OCI-M1 (cell line): ENCODE measurements around the gene SLC25A23.
A peak's percentile ranks its signal among the peaks of the same experiment; 100 is the strongest.

Experiments
- DNase-seq: peaks from one replicate; lab custom pipeline; 2025; lab: John Stamatoyannopoulos, UW

Gene SLC25A23

DNA sequence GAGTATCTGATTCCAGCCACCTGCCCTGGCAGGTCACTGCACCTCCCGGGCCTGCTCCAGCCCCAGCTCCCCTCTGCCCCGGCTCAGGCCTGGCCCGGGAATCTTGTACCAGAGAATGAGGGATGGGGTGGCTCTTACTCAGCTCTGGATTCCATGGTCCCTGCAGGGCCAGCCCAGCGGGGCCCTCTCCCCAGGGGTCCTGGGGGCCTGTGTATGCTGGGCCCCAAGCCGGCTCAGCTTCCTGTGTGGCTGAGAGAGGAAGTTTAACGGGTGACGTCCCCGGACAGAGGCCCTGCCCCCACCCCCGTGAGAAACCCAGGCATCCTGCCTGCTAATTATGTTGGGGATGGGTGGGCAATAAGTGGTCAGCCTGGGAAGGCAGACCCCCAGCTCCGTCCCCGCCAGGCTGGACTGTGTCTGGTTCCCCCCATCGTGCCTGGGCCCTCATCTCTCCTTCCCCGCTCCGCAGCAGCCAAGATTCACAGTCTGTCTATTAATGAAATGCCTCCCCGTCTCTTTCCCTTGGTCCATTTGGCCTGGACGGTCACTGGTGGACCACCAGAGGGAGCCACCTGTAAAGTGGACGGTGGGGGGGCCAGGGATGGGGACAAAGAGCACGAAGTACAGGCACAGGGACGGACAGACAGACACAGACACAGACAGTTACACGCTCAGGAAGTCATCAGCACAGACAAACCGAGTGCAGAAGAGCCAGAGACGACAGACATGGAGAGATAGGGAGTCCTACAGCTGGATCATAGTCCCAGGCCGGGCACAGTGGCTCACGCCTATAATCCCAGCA, 22.1 kb upstream of the SLC25A23 start, which contains the start of gene DENND1C:
DENND1C (minus strand) TSS at position 247 of the 802 bp plus-strand sequence; CDS start at position 155, 92 bp downstream.
- no peak for DNase-seq

DNA sequence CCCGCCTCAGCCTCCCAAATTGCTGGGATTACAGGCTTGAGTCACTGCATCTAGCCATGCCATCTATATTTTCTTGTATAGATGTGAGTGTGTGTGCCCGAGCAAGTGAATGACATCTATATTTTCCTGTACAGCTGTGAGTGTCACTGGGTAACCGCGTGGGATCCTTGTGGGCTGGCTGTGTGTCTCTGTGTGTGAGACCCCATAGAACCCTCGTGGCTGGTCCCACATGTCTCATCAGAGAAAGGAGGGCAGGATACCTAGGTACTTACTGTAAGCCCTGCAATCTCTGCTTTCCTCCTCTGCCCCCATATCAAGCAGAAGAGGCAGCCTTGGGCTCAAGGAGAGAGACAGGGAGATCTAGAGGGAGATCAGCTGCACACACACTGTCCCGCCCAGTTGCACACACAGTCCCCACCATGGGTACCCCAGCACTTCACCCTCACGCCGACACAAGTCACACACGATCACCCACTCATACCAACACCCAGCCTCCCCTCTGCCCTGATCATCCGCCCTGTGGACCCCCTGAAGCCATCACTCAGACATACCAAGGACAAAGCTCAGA, 21.3 kb upstream of the SLC25A23 start:
- DNase-seq: no peak

DNA sequence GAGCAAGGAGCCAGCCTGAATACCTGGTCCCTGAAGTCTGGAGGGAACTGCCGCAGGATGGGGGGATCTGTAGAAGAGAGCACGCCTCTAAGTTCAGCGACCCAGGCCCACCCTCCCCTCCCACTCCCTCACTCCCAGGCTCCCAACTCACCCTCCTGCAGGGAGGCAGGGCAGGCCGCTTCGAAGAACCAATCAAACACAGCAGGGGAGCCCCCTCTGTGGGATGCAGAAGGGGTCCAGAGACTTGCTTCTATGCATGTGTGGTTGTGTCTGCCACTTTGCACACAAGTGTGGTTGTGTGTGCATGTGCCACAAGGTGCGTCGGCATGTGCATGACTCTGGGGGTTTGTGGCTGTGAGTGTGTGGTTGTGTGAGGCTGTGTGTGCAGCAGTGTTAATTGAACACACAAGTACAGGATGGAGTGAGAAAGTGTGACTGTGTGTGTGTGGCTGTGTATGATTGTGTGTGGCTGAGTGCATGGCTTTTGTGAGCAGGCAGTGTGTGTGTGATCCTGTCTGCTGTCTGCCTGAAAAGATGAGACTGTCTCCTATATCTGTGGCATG, 20.3 kb upstream of the SLC25A23 start:
- DNase-seq: no peak

DNA sequence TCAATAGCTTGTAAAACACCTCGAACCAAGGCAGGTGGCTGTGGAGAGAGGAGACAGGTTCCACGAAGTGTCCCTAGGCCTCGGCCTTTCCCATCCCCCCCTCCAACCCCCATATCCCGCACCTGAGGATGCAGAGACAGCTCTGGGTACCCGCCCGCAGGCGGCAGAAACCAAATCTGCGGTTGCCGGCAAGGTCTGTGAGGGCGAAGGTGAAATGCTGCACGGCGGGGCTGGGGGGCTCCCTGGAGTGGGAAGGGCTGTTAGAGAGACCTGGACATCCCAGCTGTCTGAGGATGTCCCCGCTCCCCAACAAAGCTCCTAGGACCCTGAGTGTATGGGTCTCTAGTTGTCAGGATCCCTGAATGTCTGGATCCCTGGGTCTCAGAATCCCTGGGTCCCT, 19.2 kb upstream of the SLC25A23 start:
- DNase-seq: no peak

DNA sequence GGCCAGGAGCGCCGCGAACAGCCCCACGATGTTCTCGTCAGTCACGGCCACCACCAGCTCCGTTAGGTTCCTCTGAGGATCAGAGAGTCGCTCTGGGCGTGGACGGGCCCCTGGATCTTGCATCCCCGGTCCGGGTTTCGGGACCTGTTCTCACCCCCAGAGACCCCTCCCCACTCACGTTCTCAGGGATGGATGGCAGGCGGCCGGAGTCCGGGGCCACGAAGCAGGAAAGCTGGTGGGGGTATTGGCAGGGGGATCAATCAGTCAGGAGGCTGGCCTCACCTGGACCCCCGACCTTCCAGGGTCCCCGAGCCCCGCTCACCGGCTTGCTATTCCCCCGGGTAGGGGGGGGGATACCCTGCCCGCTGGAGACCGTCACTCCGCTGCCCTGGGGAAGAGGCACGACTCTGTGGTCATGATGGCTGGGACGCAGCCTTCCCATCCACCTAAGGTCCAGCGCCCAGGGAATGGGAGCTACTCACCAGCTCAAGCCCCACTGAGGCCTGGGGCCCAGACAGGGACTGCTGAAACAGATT, 17.4 kb upstream of the SLC25A23 start:
- DNase-seq: no peak

DNA sequence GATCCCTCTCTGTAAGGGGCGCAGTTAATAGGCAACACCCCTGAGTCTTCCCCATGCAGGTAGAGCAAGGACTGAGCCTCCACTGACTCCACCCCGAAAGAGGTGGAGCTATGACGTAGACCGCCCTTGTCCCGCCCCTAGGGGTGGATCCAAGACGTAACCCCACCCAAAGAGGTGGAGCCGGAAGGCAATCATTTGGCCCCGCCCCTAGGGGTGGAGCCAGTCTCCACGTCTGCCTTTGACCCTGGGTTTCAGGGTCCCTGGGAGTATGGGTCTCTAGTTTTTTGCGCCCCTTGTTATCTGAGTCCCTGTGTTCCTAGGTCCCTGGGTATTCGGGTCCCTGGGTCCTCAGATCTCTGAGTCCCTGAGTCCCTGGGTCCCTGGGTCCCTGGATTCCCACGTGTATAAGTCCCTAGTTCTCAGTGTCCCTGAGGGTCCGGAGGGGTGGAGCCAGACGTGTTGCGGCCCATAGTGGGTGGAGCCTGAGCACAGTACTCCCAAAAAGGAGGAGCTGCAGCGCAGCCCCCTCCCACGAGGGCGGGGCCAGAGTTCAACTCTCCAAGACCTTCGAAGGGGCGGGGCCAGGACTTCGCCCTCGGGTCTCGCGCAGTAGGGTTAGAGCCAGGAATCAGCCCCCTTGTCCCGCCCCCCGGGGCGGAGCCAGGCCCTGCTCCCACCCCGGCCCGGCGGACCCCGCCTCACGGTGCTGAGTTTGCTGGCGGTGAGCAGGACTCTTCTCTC, 16.7 kb upstream of the SLC25A23 start:
- DNase-seq: peak; percentile 40

DNA sequence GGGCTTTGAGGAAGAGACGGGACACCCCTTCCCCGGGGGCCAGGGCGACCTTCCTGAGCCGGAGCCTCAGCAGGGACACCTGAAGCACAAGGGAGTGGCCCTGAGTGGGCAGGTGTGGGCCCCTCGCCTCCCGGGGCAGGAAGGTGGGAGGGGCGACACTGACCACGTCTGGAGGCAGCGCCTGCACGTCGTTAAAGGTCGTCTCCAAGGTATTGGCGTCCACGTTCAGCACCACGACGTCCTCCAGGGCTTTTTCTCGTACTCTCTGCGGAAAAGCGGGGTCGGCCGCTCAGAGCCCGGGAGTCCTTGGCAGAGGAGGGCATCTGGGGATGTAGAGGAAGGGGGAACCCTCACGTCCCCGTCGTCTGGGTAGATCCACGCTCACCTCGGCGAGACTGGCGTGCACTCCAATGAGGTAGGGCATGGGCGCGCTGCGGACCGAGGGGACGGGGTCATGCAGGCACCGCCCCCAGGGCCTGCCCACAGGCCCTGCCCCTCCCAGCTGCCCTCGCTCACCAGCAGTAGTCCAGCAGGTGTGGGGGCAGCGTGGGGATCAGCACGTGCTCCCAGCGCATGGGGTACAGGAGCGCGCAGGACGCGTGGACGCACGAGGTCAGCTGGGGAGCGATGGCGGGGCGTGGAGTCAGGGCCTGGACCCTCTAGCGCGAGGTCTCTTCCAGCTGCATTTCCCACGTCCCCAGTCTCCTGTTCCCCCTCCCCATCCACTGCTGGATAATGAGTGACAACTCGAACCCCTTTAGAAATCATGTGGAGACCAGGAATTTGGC, 15.9 kb upstream of the SLC25A23 start:
- DNase-seq: no peak

DNA sequence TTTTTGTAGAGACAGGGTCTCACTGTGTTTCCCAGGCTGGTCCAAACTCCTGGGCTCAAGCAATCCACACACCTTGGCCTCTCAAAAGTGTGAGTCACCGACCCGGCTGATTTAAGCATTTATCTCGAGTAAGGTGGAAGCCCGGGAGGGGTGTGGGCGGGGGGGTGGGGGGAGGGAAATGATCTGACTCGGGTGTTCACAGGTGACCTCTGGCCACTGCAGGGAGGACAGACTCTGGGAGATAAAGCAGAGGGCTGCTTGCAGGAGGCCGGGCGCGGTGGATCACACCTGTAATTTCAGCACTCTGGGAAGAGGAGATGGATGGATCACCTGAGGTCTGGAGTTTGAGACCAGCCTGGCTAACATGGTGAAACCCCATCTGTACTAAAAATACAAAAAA, 14.1 kb upstream of the SLC25A23 start:
- DNase-seq: no peak

DNA sequence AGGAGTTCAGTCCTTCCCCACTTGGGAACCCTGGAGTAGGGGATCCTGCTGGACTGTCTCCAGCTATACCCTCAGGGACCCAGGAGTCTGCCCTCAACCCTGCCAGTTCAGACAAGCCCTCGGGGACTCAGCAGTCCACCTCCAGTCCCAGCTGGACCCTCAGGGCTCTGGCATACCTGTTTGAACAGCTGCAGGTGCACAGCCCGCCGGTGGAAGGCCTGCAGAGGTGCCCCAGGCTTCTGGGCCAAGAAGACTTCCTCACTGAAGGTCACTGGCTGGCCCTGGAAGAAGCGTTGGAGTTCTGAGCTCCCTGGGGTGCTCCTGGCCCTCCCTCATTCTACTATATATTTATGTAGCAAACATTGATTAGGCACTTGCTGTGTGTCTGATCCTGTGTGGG, 13.1 kb upstream of the SLC25A23 start:
- DNase-seq: no peak

DNA sequence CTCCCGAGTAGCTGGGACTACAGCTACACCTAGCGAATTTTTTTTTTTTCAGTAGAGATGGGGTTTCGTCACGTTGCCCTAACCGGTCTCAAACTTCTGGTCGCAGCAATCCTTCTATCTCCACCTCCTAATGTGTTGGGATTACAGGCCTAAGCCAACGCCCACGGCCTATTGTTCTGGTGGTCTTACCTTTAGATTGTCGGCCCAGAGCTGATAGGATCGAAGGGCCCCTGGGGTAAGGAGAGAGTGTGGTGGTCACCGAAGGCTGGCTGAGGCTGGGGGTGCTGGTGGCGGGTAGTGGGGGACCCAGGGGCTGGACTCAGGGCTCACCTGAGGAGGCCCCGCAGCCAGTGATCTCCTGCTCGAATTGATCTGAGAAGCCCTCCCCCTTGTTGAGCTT, 11.5 kb upstream of the SLC25A23 start:
- DNase-seq: no peak

DNA sequence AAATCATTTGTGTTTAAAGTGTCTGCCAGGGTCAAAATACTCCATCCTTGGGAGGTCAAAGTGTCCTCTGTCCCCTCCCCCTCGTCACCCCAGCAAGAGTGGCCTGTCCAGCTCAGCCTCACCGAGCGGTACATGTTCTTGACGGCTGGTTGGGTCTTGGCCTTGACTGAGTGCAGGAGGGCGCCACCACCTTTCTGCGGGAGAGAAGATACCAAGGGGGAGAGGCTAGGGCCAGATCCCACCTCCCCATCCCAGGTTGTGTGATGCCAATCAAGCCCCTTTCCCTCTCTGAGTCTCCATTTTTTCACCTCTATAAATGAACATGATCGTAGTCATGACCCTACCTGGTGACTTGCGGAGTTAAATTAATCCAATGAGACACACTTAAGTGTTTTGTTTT, 10.6 kb upstream of the SLC25A23 start:
- no peak for DNase-seq

DNA sequence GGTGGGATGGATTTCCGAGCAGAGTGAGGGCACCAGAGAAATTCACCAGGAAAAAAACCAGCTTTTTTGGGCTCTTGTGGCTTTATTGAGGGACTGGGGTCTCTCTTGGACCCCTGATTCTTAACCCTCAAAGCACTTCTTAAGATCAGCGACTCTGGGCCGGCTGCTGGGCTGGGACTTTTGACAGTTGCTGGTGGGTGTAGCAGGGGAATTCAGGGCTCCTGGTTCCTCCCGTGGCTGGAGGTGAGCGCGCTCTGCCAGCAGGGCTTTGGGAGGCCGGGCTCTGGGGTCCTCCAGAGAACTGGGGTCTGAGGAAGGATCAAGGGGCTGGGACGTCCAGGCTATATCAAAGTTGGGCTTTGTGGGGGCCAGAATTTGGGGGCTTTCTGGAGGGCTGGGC, 7.8 kb upstream of the SLC25A23 start:
- DNase-seq: no peak

DNA sequence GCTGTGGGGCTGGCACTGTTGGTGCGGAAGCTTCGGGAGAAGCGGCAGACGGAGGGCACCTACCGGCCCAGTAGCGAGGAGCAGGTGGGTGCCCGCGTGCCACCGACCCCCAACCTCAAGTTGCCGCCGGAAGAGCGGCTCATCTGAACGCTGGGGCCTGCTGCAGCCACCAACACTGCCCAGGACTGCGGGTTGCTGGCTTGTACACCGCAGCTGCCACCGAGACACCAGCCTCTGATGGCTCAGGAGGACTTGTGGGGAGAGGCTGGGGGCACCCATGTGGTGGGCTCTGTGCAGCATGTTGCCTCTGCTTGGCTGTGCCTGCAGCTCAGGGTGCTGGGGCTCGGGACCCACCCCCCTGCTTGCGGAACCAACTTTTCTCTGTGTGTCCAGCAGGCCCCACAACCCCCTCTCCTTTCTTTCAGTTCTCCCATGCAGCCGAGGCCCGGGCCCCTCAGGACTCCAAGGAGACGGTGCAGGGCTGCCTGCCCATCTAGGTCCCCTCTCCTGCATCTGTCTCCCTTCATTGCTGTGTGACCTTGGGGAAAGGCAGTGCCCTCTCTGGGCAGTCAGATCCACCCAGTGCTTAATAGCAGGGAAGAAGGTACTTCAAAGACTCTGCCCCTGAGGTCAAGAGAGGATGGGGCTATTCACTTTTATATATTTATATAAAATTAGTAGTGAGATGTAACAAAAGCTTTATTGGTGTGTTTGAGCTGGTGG, 7.1 kb upstream of the SLC25A23 start:
- DNase-seq: no peak

DNA sequence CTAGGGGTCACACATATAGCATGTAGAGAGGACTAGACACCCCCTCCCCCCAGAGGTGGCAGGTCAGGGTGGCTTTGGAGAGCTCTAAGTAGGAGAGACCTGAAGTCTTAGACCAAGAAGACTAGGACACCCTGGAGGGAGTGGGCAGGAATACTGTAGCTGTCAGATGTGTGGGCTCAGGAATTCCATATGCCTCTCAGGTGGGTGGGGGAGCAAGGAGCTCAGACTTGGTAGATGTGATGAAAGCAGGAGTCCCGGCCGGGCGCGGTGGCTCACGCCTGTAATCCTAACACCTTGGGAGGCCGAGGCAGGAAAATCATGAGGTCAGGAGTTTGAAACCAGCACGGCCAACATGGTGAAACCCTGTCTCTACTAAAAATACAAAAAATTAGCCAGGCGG, 6.1 kb upstream of the SLC25A23 start:
- no peak for DNase-seq

DNA sequence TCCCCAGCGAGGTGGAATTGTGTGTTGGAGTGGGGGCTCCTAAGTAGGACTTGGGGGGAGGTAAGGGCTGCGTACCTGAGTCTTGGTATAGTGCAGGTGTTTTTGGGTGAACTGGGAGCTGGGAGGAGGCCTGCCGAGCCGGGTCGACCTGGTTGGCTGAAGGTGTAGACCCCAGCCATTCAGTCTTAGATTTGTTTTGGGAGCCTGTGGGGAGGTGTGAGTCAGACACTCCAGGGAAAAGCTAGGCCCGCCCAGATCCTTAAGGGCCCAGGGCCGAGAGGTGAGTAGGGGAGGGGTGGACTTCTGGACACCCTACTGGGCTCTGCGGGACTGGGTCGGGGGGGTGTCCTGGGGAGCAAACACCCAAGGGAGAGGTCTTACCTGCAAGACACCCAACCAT, 5.4 kb upstream of the SLC25A23 start:
- DNase-seq: no peak

DNA sequence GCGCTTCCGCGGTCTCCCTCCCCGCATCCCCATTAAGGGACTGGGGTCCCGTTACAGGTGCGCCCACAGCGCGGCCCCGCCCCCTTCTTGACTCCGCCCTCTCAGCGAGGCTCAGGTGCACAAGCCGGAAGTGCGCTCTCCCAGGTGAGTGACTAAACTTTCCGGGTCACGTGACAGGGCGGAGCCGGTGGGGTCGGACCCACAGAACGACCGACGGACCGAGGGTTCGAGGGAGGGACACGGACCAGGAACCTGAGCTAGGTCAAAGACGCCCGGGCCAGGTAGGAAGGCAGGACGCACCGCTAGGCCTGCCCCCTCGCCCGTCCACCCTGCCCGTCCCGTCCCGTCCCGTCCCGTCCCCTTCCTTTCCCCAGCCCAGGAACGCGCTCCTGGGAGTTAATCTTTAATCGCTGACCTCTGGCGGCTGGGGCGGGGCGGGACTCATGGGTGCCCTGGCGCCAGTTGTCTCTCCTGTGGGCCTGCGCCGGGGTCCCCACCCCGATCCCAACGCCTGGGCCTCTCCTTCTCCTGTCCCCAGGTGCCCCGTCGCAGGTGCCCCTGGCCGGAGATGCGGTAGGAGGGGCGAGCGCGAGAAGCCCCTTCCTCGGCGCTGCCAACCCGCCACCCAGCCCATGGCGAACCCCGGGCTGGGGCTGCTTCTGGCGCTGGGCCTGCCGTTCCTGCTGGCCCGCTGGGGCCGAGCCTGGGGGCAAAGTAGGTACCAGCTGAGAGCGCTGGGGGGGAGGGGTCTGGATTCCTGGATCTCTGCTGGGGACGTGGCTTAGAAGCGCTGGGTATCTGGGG, 4.7 kb upstream of the SLC25A23 start, which contains the start of gene CRB3:
CRB3 (plus strand) TSS at position 202 of the 804 bp plus-strand sequence; CDS start at position 633, 431 bp downstream.
- DNase-seq: no peak

DNA sequence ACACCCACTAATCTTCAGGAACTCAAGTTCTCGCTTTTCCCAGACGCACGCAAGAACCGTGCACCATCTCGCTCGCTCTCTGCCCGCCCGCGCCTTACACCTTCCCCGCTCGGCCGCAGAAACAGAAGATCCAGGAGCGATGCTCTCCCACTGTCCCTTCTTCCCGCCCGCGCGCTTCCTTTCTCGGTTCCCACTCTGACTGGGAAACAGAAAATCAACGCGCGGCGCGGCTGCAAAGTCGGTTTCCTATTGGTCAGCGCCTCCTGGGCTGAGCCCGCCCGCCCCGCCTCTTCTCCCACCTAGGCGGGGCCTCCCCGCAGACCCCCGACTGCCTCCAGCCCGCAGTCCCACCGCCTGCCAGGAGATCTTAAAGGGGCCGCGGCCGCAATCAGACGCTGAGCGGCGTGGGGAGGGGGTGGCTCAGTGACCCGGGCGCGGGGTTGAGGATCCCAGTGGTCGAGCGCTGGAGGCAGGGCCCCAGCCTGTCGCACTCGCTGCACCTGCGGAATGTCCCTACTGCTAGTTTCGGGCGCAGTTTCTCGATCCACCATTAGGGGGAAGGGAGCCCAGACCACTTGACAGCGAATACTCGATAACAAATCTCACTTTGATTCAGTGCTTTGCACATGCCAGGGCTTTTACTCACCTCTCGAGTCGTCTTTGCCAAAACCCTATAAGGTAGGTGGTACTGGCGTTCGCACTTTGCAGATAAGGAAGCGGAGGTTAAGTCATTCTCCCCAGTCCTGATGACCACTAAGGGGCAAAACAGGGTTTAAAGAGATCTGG, 700 bp upstream of the SLC25A23 start:
- peak; percentile 97 for DNase-seq

DNA sequence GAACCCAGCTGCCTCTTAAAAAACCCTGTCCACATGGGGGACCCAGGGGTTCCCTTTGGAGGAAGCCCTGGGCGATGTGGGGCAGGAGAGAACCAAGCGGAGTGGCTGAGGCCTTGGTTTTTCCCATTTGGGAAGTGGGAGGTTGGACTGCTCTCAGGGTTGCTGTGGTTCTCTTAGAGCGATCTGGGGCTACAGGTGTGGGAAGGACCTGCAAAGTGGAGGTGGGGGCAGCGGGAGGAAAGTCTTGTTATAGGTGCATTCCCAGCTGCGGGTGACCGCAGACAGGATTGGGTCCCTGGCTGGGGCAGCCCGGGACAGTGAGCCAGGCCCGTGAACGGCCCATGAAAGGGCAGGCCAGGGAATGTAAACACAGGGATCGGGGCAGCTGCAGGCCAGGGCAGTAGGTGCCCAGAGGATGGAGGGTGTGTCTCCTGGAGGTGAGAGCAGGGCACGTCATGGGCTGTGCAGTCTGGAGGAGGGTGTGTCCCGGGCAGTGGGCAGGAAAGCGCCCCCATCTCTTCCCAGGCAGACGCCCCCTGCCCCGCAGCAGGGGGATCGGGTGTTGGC, 814 bp downstream of the SLC25A23 start:
- no peak for DNase-seq
